ENCODE results near the gene SEPTIN8.
A peak's percentile ranks its signal among the peaks of the same experiment; 100 is the strongest.

SEPTIN8 gene

DNA sequence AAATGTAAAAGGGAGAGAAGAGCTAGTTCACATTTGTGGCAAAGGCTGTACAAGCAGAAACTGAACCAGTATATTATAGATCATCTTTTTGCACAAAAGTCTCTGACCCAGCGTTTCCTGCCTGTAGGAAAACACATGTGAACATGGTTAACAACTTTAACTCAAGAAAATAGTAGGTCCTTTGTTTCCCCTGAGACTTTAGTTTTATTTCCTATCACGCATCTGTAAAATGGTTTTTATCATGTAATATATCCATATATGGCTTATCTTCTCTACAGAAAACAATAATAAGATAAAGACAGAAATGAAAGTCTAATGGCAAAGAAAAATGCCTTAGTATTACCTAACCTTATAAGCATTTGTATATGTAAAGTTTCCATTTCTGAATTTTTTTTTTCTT, 42.4 kb downstream of the SEPTIN8 start:
- TF ChIP-seq, protein P1, sequence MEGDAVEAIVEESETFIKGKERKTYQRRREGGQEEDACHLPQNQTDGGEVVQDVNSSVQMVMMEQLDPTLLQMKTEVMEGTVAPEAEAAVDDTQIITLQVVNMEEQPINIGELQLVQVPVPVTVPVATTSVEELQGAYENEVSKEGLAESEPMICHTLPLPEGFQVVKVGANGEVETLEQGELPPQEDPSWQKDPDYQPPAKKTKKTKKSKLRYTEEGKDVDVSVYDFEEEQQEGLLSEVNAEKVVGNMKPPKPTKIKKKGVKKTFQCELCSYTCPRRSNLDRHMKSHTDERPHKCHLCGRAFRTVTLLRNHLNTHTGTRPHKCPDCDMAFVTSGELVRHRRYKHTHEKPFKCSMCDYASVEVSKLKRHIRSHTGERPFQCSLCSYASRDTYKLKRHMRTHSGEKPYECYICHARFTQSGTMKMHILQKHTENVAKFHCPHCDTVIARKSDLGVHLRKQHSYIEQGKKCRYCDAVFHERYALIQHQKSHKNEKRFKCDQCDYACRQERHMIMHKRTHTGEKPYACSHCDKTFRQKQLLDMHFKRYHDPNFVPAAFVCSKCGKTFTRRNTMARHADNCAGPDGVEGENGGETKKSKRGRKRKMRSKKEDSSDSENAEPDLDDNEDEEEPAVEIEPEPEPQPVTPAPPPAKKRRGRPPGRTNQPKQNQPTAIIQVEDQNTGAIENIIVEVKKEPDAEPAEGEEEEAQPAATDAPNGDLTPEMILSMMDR (IDR thresholded peaks at IDR 0.05; ENCODE audit: low read depth, low read length), result no peak
- no peak overlapping the region for H3K4me3 ChIP-seq (ENCODE audit: low read depth, low read length)

DNA sequence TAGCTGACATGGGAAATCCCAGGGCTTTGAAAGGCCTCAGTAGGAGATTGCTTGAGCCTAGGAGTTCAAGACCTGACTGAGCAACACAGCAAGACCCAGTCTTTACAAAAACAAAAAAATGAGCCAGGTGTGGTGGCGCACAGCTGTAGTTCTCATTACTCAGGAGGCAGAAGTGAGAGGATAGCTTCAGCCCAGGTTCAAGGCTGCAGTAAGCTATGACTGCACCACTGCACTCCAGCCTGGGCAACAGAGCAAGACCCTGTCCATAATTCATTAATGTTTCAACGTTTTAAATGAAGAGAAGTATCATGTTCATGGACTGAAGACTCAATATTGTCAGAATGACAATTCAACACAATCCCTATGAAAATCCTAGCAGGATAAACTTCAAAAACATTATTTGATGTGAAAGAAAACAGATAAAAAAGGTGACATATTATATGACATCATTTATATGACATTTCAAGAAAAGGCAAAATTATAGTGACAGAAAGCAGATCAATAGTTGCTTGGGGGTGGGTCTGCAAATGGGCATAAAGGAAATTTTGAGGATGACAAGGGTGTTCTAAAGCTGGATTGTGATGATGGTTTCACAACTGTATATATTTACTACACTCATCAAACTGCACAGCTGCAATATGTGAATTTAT, 43.4 kb downstream of the SEPTIN8 start:
- TF ChIP-seq, protein P1 (IDR thresholded peaks at IDR 0.05; ENCODE audit: low read depth, low read length), result no peak
- H3K4me3 ChIP-seq (ENCODE audit: low read depth, low read length), result no peak overlapping the region

DNA sequence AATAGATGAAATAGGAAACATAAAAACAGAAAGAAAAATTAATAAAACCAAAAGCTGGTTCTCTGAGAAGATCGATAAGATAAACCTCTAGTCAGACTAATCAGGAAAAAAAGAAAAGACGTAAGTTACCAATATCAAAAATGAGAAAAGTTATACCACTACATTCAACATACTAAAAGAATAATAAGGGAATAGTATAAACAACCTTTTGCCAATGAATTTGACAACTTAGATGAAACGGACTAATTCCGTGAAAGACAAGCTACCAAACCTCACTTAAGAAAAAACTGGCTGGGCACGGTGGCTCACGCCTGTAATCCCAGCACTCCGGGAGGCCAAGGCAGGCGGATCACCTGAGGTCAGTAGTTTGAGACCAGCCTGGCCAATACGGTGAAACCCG, 47.1 kb downstream of the SEPTIN8 start:
- TF ChIP-seq, protein P1 (IDR thresholded peaks at IDR 0.05; ENCODE audit: low read depth, low read length), result no peak
- no peak overlapping the region for H3K4me3 ChIP-seq (ENCODE audit: low read depth, low read length)

DNA sequence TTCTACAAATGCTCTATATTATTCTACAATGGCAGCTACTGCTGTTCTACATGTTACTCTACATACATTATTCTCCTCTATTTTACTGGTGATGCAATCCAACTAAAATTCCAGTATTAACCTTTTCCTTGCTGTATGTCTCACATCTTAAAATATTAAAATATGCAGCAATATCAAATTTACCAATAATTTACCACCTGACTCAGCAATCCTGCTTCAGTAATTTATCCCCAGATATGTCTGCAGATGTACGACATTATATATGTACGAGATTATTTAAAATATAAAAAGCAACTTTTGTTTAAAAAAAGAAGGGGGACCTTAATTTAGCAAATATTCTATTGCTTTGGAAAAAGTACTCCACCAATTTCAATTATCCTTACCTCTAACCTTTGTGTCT, 51.3 kb downstream of the SEPTIN8 start:
- no peak overlapping the region for H3K4me3 ChIP-seq (ENCODE audit: low read depth, low read length)
- TF ChIP-seq, protein P1 (IDR thresholded peaks at IDR 0.05; ENCODE audit: low read depth, low read length), result no peak

DNA sequence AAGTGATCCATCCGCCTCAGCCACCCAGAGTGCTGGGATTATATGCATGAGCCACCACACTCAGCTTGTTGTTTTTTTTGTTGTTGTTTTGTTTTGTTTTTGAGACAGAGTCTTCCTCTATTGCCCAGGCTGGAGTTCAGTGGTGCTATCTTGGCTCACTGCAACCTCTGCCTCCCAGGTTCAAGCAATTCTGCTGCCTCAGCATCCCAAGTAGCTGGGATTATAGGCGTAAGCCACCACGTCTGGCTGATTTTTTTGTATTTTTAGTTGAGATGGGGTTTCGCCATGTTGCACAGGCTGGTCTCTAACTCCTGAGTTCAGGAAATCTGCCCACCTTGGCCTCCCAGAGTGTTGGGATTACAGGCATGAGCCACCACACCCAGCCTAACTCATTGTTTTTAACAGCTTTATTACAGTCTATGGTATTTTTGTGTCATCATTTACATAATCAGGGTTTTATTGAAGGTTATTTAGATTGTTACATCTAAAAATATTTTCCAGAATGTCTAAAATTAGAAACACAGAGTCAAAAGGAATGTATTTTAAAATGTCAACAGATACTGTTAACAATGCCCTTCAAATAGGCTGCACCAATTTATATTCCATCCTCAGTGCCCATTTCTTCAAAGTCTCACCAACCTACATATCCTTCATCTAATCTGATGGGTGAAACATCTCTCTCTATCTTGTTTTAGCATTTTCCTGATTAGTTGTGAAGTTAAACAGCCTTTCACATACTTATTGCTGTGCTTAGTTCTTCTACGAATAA, 58.3 kb downstream of the SEPTIN8 start:
- TF ChIP-seq, protein P1 (IDR thresholded peaks at IDR 0.05; ENCODE audit: low read depth, low read length), result no peak
- H3K4me3 ChIP-seq (ENCODE audit: low read depth, low read length), result no peak overlapping the region

DNA sequence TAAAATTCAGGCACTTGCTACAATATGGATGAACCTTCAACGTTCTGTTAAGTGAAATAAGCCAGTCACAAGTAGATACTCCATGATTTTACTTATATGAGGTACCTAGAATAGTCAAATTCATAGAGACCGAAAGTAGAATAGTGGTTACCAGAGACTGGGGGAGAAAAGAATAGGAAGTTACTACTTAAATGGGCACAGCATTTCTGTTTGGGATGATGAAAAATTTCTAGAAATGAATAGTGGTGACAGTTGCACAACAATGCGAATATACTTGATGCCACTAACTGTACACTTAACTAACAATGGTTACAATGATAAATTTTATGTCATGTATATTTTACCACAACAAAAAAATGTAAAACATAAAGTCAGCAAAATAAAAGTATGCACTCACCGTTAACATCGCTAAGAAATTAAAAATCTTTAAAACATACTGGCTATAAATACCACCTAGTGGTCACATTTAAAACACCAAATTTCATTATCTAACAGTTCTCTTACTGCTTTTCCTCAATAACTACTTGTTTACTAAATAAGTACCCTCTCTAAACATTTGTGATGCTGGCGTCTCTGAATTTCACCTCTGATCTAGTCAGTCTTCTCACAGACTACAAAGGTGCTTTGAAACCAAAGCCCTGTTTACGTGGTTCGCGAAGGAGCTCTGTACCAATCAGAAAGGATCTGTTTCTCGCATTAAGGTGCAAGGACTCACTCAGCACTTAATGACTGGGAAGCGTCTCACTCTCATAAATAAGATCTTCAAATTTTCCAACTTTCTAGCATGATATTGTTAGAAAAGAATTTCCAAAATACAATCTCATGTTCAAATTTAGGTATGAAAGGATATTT, 62.4 kb downstream of the SEPTIN8 start:
- TF ChIP-seq, protein P1 (IDR thresholded peaks at IDR 0.05; ENCODE audit: low read depth, low read length), result peak; percentile 6; the same call in 1 of the 2 replicates

More for the DNA sequence above, 62.4 kb downstream of the SEPTIN8 start:
- H3K4me3 ChIP-seq (ENCODE audit: low read depth, low read length), result no peak overlapping the region

Measured in WI38 (cell line).